ENCODE data around the gene RNF182. TPM values are rescaled to one million over a fixed set of nuclear protein-coding genes. Genes with fewer than 3 reads are reported as not detected.

RNF182 gene
- total RNA-seq, 2 experiments from 2014 or later, result 0.11 to 0.20 TPM

GRCh38 chr6:14000901-14001300 lies 76.1 kb downstream of the RNF182 start:
- TF ChIP-seq CTCF (IDR thresholded peaks at IDR 0.05), result no peak
- no peak for ATAC-seq (ENCODE audit: poor library complexity)
- peaks cover 2 to 10% of the 10 kb centered on the region in 2 experiments for H3K27me3 ChIP-seq (ENCODE audit: control insufficient read depth in 1 of 2, insufficient read depth in 2 of 2, low read length in 2 of 2)
- no peaks in the 10 kb centered on the region for H3K4me1 ChIP-seq (ENCODE audit: insufficient read depth, low read length)
- Mint-ChIP-seq H3K4me3 (no peak overlapping the region), H3K36me3 (ENCODE audit: low read depth) (no peaks in the 10 kb centered on the region), H3K27ac (no peak overlapping the region), H3K9me3 (no peaks in the 10 kb centered on the region), H3K27me3 (peaks cover 35% of the 10 kb centered on the region), H3K4me1 (ENCODE audit: low read depth) (no peaks in the 10 kb centered on the region)
- intact Hi-C loops (cut with DNase I, micrococcal nuclease), result no loop called here
- no peak overlapping the region for H3K27ac ChIP-seq (ENCODE audit: low read depth in 1 of 2, low read length in 2 of 2)
- ChIA-PET CTCF (no interaction called here), POLR2A (no interaction called here)
- no peak overlapping the region for H3K4me3 ChIP-seq (ENCODE audit: low read length)
- H3K9me3 ChIP-seq (ENCODE audit: control insufficient read depth in 1 of 2, insufficient read depth in 1 of 2, low read length in 2 of 2), result no peaks in the 10 kb centered on the region
- no peaks in the 10 kb centered on the region for H3K36me3 ChIP-seq (ENCODE audit: insufficient read depth, low read length)
- no peak for DNase-seq

- Histone ChIP-seq H3K4me1 (ENCODE audit: insufficient read depth, low read length) (no peaks in the 10 kb centered on the region), H3K27me3 (ENCODE audit: control insufficient read depth in 1 of 2, insufficient read depth in 2 of 2, low read length in 2 of 2) (peaks cover 2 to 10% of the 10 kb centered on the region in 2 experiments), H3K9me3 (ENCODE audit: control insufficient read depth in 1 of 2, insufficient read depth in 1 of 2, low read length in 2 of 2) (no peaks in the 10 kb centered on the region), H3K36me3 (ENCODE audit: insufficient read depth, low read length) (no peaks in the 10 kb centered on the region), H3K27ac (ENCODE audit: low read depth in 1 of 2, low read length in 2 of 2) (no peak overlapping the region), H3K4me3 (ENCODE audit: low read length) (no peak overlapping the region)
- Mint-ChIP-seq H3K9me3 (no peaks in the 10 kb centered on the region), H3K4me3 (no peak overlapping the region), H3K27me3 (peaks cover 33% of the 10 kb centered on the region), H3K4me1 (ENCODE audit: low read depth) (no peaks in the 10 kb centered on the region), H3K36me3 (ENCODE audit: low read depth) (no peaks in the 10 kb centered on the region), H3K27ac (no peak overlapping the region)
- ChIA-PET POLR2A (no interaction called here), CTCF (no interaction called here)
- no peak for ATAC-seq (ENCODE audit: poor library complexity)
- no peak for TF ChIP-seq CTCF (IDR thresholded peaks at IDR 0.05)
- intact Hi-C loops (cut with DNase I, micrococcal nuclease), result no loop called here
- no peak for DNase-seq
Observed at GRCh38 chr6:14001329-14002012, 76.7 kb downstream of the RNF182 start.

GRCh38 chr6:14002176-14002947 lies 77.6 kb downstream of the RNF182 start:
- H3K36me3 Mint-ChIP-seq (ENCODE audit: low read depth), result no peaks in the 10 kb centered on the region
- H3K9me3 Mint-ChIP-seq, result no peaks in the 10 kb centered on the region

More at GRCh38 chr6:14002176-14002947, 77.6 kb downstream of the RNF182 start:
- Mint-ChIP-seq H3K27me3 (peaks cover 37% of the 10 kb centered on the region), H3K4me1 (ENCODE audit: low read depth) (no peaks in the 10 kb centered on the region), H3K4me3 (no peak overlapping the region), H3K27ac (no peak overlapping the region)
- intact Hi-C loops (cut with DNase I, micrococcal nuclease), result no loop called here
- no peak for ATAC-seq (ENCODE audit: poor library complexity)
- Histone ChIP-seq H3K27ac (ENCODE audit: low read depth in 1 of 2, low read length in 2 of 2) (no peak overlapping the region), H3K27me3 (ENCODE audit: control insufficient read depth in 1 of 2, insufficient read depth in 2 of 2, low read length in 2 of 2) (peaks cover 2 to 10% of the 10 kb centered on the region in 2 experiments), H3K4me3 (ENCODE audit: low read length) (no peak overlapping the region), H3K4me1 (ENCODE audit: insufficient read depth, low read length) (no peaks in the 10 kb centered on the region), H3K9me3 (ENCODE audit: control insufficient read depth in 1 of 2, insufficient read depth in 1 of 2, low read length in 2 of 2) (no peaks in the 10 kb centered on the region), H3K36me3 (ENCODE audit: insufficient read depth, low read length) (no peaks in the 10 kb centered on the region)
- DNase-seq, result no peak
- CTCF ChIA-PET, result no interaction called here
- POLR2A ChIA-PET, result no interaction called here
- TF ChIP-seq CTCF (IDR thresholded peaks at IDR 0.05), result no peak

Data from CD4-positive, alpha-beta T cell (primary cell).